ENCODE data around the gene ST6GALNAC4.
A peak's percentile ranks its signal among the peaks of the same experiment; 100 is the strongest.

The ST6GALNAC4 gene

GRCh38 chr9:127892831-127893230 is 24.0 kb downstream of the ST6GALNAC4 start:
- Histone ChIP-seq H3K4me1 (ENCODE audit: control insufficient read depth, insufficient read depth, low read length) (no peaks in the 10 kb centered on the region), H3K36me3 (ENCODE audit: control insufficient read depth in 2 of 2, insufficient read depth in 1 of 2, low read length in 2 of 2) (peaks cover 3 to 73% of the 10 kb centered on the region in 2 experiments; a peak in 2 of 3 replicates), H3K9me3 (ENCODE audit: control insufficient read depth, insufficient read depth, low read depth, low read length) (no peaks in the 10 kb centered on the region), H3K4me3 (ENCODE audit: low read depth, low read length) (no peak overlapping the region), H3K27ac (ENCODE audit: extremely low read depth, low read depth, low read length) (no peak overlapping the region)
- CTCF ChIA-PET: interaction anchor here (1.6 kb wide), 1 partner anchor 23 kb away, joined by 10 read pairs; no protein-coding TSS in a partner anchor
- POLR2A ChIA-PET: no interaction called here
- TF ChIP-seq OVOL3 (tag by site-specific recombination; IDR thresholded peaks at IDR 0.05) (no peak), SETDB1 (IDR thresholded peaks at IDR 0.05; ENCODE audit: insufficient read length, low read length) (peak; percentile 66)

- Histone ChIP-seq H3K4me3 (ENCODE audit: low read depth, low read length) (no peak overlapping the region), H3K9me3 (ENCODE audit: control insufficient read depth, insufficient read depth, low read depth, low read length) (no peaks in the 10 kb centered on the region), H3K27ac (ENCODE audit: extremely low read depth, low read depth, low read length) (no peak overlapping the region), H3K4me1 (ENCODE audit: control insufficient read depth, insufficient read depth, low read length) (no peaks in the 10 kb centered on the region), H3K36me3 (ENCODE audit: control insufficient read depth in 2 of 2, insufficient read depth in 1 of 2, low read length in 2 of 2) (peaks cover 7 to 72% of the 10 kb centered on the region in 2 experiments)
- ChIA-PET POLR2A (interaction anchor here (1.1 to 1.2 kb wide), 2 partner anchors 8 to 13 kb away, joined by 4 read pairs; no protein-coding TSS in a partner anchor), CTCF (interaction anchor here (0.6 kb wide), 2 partner anchors 62 to 117 kb away, joined by 3 to 5 read pairs; no protein-coding TSS in a partner anchor)
- TF ChIP-seq ZIC2 (tag by site-specific recombination; IDR thresholded peaks at IDR 0.05): peak; percentile 69
- no peak for TF ChIP-seq ZNF416 (tag by site-specific recombination; IDR thresholded peaks at IDR 0.05)
These were observed 26.8 kb downstream of the ST6GALNAC4 start for GRCh38 chr9:127890053-127890452.

- CTCF ChIA-PET: interaction anchor here (1.2 kb wide), 1 partner anchor 19 kb away, joined by 4 read pairs; no protein-coding TSS in a partner anchor
- POLR2A ChIA-PET: interaction anchor here (1.7 kb wide), 1 partner anchor 9 kb away, joined by 6 read pairs; no protein-coding TSS in a partner anchor
- no peaks in the 10 kb centered on the region for H3K4me1 ChIP-seq (ENCODE audit: control insufficient read depth, insufficient read depth, low read length)
- no peak overlapping the region for H3K4me3 ChIP-seq (ENCODE audit: low read depth, low read length)
- TF ChIP-seq ZNF354C (tag by site-specific recombination; IDR thresholded peaks at IDR 0.05; ENCODE audit: borderline replicate concordance, low read depth) (no peak), ZNF747 (tag by site-specific recombination; IDR thresholded peaks at IDR 0.05) (no peak), ZNF248 (tag by site-specific recombination; IDR thresholded peaks at IDR 0.05) (no peak), ZNF362 (tag by site-specific recombination; IDR thresholded peaks at IDR 0.05) (no peak), AEBP2 (tag by site-specific recombination; IDR thresholded peaks at IDR 0.05; ENCODE audit: borderline replicate concordance) (no peak), ZNF132 (tag by site-specific recombination; IDR thresholded peaks at IDR 0.05; ENCODE audit: borderline replicate concordance) (no peak), ZNF544 (tag by site-specific recombination; IDR thresholded peaks at IDR 0.05) (no peak), ZNF23 (tag by site-specific recombination; IDR thresholded peaks at IDR 0.05; ENCODE audit: borderline replicate concordance) (no peak), ZNF10 (tag by site-specific recombination; IDR thresholded peaks at IDR 0.05) (no peak), ZNF610 (tag by site-specific recombination; IDR thresholded peaks at IDR 0.05; ENCODE audit: borderline replicate concordance) (no peak), ZNF664 (tag by site-specific recombination; IDR thresholded peaks at IDR 0.05) (no peak), ZNF707 (tag by site-specific recombination; IDR thresholded peaks at IDR 0.05) (no peak)
- H3K9me3 ChIP-seq (ENCODE audit: control insufficient read depth, insufficient read depth, low read depth, low read length): no peaks in the 10 kb centered on the region
- no peak overlapping the region for H3K27ac ChIP-seq (ENCODE audit: extremely low read depth, low read depth, low read length)
- peaks cover 7 to 50% of the 10 kb centered on the region in 2 experiments for H3K36me3 ChIP-seq (ENCODE audit: control insufficient read depth in 2 of 2, insufficient read depth in 1 of 2, low read length in 2 of 2)
These were observed 29.0 kb downstream of the ST6GALNAC4 start for GRCh38 chr9:127887792-127888191.
